SK-N-SH treated with all-trans-retinoic acid at 6 μM for 48 hours (cell line): ENCODE results near the gene PEX5L.

ENCODE experiments used
- ATAC-seq: fragments of 200-7000 bp; cut with Tn5 transposase; 3 replicates; pipeline ENCODE4 v1.9.1; 2020; ENCODE audit warnings: mild to moderate bottlenecking, moderate library complexity
- BACH2 ChIP-seq: fragments of 250-450 bp; sonication (Bioruptor Pico); IDR thresholded peaks from 2 replicates; pipeline ENCODE4 v1.9.0; 2021; ENCODE audit warnings: mild to moderate bottlenecking, borderline replicate concordance
- CSDC2 ChIP-seq: fragments of 250-450 bp; sonication (Bioruptor Pico); IDR thresholded peaks from 2 replicates; pipeline ENCODE4 v1.5.0; 2020; ENCODE audit warnings: mild to moderate bottlenecking, moderate library complexity
- ESRRG ChIP-seq: fragments of 250-450 bp; sonication (Bioruptor Pico); IDR thresholded peaks from 2 replicates; pipeline ENCODE4 v1.6.1; 2021; ENCODE audit warnings: mild to moderate bottlenecking
- GLIS3 ChIP-seq: fragments of 250-450 bp; sonication (Bioruptor Pico); IDR thresholded peaks from 2 replicates; pipeline ENCODE4 v1.5.0; 2020; ENCODE audit warnings: mild to moderate bottlenecking, moderate library complexity
- ISL1 ChIP-seq: fragments of 250-450 bp; sonication (Bioruptor Pico); IDR thresholded peaks from 2 replicates; pipeline ENCODE4 v2.1.2; 2022; ENCODE audit warnings: mild to moderate bottlenecking, moderate library complexity
- PPARA ChIP-seq: fragments of 250-450 bp; sonication (Bioruptor Pico); IDR thresholded peaks from 2 replicates; pipeline ENCODE4 v1.5.0; 2020; ENCODE audit warnings: mild to moderate bottlenecking, borderline replicate concordance
- TCF4 ChIP-seq: fragments of 250-450 bp; sonication (Bioruptor Pico); IDR thresholded peaks from 2 replicates; pipeline ENCODE4 v1.8.0; 2021; ENCODE audit warnings: mild to moderate bottlenecking, moderate library complexity, borderline replicate concordance
- TOX ChIP-seq: fragments of 250-450 bp; sonication (Bioruptor Pico); IDR thresholded peaks from 2 replicates; pipeline ENCODE4 v1.8.0; 2021; ENCODE audit warnings: mild to moderate bottlenecking, moderate library complexity, borderline replicate concordance
- TSHZ2 ChIP-seq: fragments of 250-450 bp; sonication (Bioruptor Pico); IDR thresholded peaks from 2 replicates; pipeline ENCODE4 v1.5.0; 2020; ENCODE audit warnings: mild to moderate bottlenecking, moderate library complexity
- ZC3H10 ChIP-seq: fragments of 250-450 bp; sonication (Bioruptor Pico); IDR thresholded peaks from 2 replicates; pipeline ENCODE4 v1.5.1; 2021; ENCODE audit warnings: mild to moderate bottlenecking, moderate library complexity
- ZFP3 ChIP-seq: fragments of 250-450 bp; sonication (Bioruptor Pico); IDR thresholded peaks from 2 replicates; pipeline ENCODE4 v1.5.0; 2020; ENCODE audit warnings: mild to moderate bottlenecking, moderate library complexity
- ZFP30 ChIP-seq: fragments of 450-650 bp; formaldehyde crosslinking; IDR thresholded peaks from 2 replicates; pipeline ENCODE4 v1.5.0; 2022; ENCODE audit warnings: mild to moderate bottlenecking, moderate library complexity
- ZNF565 ChIP-seq: fragments of 450-650 bp; formaldehyde crosslinking; conservative IDR thresholded peaks from 2 replicates; pipeline ENCODE4 v1.5.0; 2020; ENCODE audit warnings: low read depth, mild to moderate bottlenecking, moderate library complexity
- ZNF70 ChIP-seq: fragments of 450-650 bp; formaldehyde crosslinking; IDR thresholded peaks from 2 replicates; pipeline ENCODE4 v1.5.0; 2020; ENCODE audit warnings: mild to moderate bottlenecking, moderate library complexity
- ZNF8 ChIP-seq: fragments of 450-650 bp; formaldehyde crosslinking; IDR thresholded peaks from 2 replicates; pipeline ENCODE4 v1.5.0; 2020; ENCODE audit warnings: mild to moderate bottlenecking, moderate library complexity
- TF ChIP-seq, protein P1 (sequence below): fragments of 250-450 bp; sonication (Bioruptor Pico); IDR thresholded peaks from 2 replicates; pipeline ENCODE4 v1.5.1; 2020; ENCODE audit warnings: low read depth, mild to moderate bottlenecking, moderate library complexity
- TF ChIP-seq, protein P2 (sequence below): fragments of 250-450 bp; sonication (Bioruptor Pico); IDR thresholded peaks from 2 replicates; pipeline ENCODE4 v1.8.0; 2020; ENCODE audit warnings: mild to moderate bottlenecking, moderate library complexity, borderline replicate concordance
- TF ChIP-seq, protein P3 (sequence below): fragments of 250-450 bp; sonication (Bioruptor Pico); IDR thresholded peaks from 2 replicates; pipeline ENCODE4 v1.5.1; 2021; ENCODE audit warnings: mild to moderate bottlenecking, moderate library complexity
- TF ChIP-seq, protein P4 (sequence below): fragments of 250-450 bp; sonication (Bioruptor Pico); IDR thresholded peaks from 2 replicates; pipeline ENCODE4 v1.8.0; 2021; ENCODE audit warnings: low read depth, mild to moderate bottlenecking, moderate library complexity, borderline replicate concordance

PEX5L gene

GRCh38 chr3:179812096-179812382 lies 224.7 kb downstream of the PEX5L start:
- TF ChIP-seq TOX (CRISPR knock-in tag) (no peak), GLIS3 (CRISPR knock-in tag) (no peak), CSDC2 (CRISPR knock-in tag) (no peak), ZFP30 (CRISPR knock-in tag) (no peak), ZC3H10 (CRISPR knock-in tag) (no peak), ZNF70 (CRISPR knock-in tag) (no peak), BACH2 (CRISPR knock-in tag) (no peak), ISL1 (CRISPR knock-in tag) (no peak), ESRRG (no peak), ZNF8 (CRISPR knock-in tag) (no peak), ZNF565 (CRISPR knock-in tag) (no peak), TCF4 (no peak), PPARA (CRISPR knock-in tag) (no peak), TSHZ2 (CRISPR knock-in tag) (no peak), ZFP3 (CRISPR knock-in tag) (no peak)
- TF ChIP-seq, protein P1, sequence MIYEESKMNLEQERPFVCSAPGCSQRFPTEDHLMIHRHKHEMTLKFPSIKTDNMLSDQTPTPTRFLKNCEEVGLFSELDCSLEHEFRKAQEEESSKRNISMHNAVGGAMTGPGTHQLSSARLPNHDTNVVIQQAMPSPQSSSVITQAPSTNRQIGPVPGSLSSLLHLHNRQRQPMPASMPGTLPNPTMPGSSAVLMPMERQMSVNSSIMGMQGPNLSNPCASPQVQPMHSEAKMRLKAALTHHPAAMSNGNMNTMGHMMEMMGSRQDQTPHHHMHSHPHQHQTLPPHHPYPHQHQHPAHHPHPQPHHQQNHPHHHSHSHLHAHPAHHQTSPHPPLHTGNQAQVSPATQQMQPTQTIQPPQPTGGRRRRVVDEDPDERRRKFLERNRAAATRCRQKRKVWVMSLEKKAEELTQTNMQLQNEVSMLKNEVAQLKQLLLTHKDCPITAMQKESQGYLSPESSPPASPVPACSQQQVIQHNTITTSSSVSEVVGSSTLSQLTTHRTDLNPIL (CRISPR knock-in tag), result no peak
- TF ChIP-seq, protein P2, sequence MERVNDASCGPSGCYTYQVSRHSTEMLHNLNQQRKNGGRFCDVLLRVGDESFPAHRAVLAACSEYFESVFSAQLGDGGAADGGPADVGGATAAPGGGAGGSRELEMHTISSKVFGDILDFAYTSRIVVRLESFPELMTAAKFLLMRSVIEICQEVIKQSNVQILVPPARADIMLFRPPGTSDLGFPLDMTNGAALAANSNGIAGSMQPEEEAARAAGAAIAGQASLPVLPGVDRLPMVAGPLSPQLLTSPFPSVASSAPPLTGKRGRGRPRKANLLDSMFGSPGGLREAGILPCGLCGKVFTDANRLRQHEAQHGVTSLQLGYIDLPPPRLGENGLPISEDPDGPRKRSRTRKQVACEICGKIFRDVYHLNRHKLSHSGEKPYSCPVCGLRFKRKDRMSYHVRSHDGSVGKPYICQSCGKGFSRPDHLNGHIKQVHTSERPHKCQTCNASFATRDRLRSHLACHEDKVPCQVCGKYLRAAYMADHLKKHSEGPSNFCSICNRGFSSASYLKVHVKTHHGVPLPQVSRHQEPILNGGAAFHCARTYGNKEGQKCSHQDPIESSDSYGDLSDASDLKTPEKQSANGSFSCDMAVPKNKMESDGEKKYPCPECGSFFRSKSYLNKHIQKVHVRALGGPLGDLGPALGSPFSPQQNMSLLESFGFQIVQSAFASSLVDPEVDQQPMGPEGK, result no peak
- TF ChIP-seq, protein P3, sequence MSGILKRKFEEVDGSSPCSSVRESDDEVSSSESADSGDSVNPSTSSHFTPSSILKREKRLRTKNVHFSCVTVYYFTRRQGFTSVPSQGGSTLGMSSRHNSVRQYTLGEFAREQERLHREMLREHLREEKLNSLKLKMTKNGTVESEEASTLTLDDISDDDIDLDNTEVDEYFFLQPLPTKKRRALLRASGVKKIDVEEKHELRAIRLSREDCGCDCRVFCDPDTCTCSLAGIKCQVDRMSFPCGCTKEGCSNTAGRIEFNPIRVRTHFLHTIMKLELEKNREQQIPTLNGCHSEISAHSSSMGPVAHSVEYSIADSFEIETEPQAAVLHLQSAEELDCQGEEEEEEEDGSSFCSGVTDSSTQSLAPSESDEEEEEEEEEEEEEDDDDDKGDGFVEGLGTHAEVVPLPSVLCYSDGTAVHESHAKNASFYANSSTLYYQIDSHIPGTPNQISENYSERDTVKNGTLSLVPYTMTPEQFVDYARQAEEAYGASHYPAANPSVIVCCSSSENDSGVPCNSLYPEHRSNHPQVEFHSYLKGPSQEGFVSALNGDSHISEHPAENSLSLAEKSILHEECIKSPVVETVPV (CRISPR knock-in tag), result no peak
- TF ChIP-seq, protein P4, sequence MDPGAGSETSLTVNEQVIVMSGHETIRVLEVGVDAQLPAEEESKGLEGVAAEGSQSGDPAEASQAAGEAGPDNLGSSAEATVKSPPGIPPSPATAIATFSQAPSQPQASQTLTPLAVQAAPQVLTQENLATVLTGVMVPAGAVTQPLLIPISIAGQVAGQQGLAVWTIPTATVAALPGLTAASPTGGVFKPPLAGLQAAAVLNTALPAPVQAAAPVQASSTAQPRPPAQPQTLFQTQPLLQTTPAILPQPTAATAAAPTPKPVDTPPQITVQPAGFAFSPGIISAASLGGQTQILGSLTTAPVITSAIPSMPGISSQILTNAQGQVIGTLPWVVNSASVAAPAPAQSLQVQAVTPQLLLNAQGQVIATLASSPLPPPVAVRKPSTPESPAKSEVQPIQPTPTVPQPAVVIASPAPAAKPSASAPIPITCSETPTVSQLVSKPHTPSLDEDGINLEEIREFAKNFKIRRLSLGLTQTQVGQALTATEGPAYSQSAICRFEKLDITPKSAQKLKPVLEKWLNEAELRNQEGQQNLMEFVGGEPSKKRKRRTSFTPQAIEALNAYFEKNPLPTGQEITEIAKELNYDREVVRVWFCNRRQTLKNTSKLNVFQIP, result no peak
- TF ChIP-seq, all 23 proteins: peak for 0
- ATAC-seq, result no peak

DNA sequence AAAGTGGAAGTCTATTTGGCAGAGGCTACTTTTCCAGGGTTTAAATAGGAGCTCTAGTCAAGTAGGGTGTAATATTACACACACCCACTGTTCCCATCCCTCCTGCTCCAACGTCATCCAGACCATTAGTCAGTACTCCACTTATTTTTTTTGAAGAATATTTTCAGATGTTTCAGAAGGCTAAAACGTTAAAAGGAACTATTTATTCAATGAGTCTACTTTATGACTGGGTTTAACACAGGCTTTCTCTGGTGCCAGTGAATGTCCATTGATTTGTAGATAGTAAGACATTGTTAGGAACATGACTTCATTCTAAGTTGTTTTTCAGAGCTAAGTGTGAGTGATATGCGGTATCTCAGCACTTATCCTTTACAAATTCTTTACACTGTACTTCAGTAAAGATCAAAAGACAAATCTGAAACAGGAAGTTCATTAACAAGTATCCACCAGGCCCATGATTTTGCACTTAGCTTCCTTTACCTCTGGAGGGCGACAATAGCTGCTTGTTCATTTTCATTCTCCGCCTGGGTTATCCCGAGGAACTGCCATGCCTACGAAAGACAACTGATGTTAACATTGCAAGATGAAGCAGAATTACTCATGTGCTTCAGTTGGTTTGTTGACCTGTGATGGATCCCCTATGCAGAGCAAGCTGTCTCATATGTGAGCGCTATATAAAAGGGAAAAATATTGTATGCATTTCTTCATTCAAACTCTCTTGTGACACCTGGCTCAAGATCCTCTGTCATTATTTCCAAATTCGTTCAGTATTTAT lies 225.2 kb downstream of the PEX5L start:
- TF ChIP-seq ZNF8 (CRISPR knock-in tag) (peak; percentile 67; the same call in 1 of the 2 replicates), ZFP30 (CRISPR knock-in tag) (no peak), ZFP3 (CRISPR knock-in tag) (0 out of 2 replicates have a peak, but pooled peaks have one; percentile 27), TSHZ2 (CRISPR knock-in tag) (no peak)
- TF ChIP-seq, protein P1 (CRISPR knock-in tag), result no peak
- TF ChIP-seq, protein P3 (CRISPR knock-in tag), result no peak
- TF ChIP-seq, protein P4, result no peak
- peak; percentile 94 for ATAC-seq
